NCI-H524 (cell line): ENCODE measurements around the gene IDI1.
"Not testable (repeated sequence)": the region's sequence is repeated elsewhere in the genome, so short reads cannot be mapped to it uniquely, and the experiment has no call there.

ENCODE experiments used
- DNase-seq, 2 experiments: peaks; one replicate each; lab custom pipeline; 2025; lab: John Stamatoyannopoulos, UW

IDI1 gene

DNA sequence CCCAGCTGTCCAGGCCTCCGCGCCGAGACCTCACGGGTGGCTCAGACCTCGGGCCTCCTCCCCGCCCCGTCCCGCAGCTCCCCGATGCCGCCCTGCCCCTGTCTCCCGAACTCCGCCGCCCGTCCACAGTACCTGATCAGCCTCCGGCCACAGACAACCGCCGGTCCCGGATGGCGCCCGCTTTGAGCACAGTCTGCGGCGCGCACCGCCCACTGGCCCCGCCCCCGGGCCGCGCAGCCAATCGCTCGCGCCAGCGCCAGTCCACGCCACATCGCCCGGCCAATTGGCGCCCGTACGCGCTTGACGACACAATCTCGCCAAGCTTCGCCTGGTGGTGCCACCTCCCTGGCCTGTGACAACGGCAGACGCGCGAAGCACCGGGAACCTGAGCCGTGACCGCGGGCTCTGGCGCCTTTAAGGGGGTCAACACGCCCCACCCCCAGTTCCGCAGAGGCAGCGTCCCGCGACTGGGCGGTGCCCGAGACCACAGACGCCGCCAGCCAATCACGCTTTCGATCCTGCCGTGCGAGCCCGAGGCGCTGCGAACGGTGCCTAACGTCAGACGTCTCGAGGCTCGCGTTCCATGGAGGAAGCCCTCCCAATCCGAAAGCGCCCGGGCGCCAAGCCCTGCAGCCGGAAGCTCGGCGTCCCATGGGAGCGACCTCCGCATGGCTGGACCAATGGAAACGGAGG is at the start of gene IDI1:
Gene IDI1, minus strand, starts transcription at position 388 of the 693 bp plus-strand sequence. Its CDS starts 116 bp downstream, at position 272.
- peak; percentile 78 to 93 for DNase-seq

DNA sequence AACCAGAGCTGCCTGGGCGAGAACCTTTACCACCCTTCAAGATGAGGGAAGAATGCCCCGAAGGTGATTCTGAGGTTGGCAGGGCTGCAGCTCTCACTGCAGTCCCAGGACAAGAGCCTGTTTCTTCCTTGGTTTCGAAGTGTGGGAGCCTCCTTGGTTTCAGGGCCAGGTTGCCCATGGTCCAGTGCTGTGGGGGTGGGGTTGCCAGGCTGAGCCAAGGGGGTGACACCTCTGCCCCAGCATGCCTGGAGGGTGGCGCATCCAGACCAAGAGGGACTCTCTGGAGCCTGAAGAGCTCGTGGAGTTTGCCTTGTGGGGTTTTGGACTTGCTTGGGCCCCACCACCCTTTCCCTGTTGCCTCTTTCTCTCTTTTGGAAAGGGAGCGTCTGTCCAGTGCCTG is 48.5 kb upstream of the IDI1 start:
- DNase-seq = no peak

DNA sequence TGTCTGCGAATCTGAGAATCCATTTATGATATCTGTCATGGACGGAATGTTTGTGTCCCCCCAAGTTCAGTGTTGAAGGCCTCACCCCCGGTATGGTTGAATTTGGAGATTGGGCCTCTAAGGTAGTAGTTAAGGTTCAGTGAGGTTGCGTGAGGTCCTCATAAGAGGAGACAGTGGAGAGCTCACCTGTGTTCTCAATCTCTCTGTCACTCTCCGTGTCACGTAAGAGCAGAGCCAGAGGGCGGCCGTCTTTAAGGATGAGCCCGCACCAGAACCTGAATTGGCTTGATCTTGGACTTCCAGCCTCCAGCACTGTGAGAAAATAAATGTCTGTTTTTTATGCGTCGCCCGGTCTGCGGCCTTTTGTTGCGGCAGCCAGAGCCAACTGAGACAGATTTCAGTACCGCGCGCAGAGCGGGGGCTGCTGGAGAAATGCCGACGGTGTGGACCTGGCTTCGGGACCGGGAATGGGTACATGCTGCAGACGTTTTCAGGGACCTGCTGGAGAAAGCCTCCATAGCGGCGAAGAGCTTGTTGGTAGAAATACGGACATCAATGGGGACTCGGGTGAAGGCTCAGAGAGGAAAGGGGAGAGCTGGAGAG is 47.5 kb upstream of the IDI1 start:
- DNase-seq = no peak

DNA sequence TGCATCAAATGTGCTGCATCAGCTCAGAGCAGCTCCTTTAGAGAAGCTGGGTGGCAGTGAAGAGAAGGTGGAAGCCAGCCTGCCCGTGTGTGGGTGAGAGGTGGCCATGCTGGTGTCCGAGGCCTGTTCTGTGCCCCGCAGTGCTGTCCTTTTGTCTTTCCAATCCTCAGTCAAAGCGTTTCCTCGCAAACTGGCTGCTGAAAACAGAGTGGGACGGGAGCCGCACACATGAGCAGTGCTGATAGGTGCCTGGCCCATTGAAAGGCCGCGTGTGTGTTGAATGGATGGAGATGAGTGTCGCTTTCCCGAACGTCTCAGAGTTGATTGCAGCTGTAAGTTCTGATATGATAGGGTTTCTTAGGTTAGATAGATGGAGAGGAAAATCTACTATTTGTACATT is 46.6 kb upstream of the IDI1 start:
- DNase-seq = no peak

DNA sequence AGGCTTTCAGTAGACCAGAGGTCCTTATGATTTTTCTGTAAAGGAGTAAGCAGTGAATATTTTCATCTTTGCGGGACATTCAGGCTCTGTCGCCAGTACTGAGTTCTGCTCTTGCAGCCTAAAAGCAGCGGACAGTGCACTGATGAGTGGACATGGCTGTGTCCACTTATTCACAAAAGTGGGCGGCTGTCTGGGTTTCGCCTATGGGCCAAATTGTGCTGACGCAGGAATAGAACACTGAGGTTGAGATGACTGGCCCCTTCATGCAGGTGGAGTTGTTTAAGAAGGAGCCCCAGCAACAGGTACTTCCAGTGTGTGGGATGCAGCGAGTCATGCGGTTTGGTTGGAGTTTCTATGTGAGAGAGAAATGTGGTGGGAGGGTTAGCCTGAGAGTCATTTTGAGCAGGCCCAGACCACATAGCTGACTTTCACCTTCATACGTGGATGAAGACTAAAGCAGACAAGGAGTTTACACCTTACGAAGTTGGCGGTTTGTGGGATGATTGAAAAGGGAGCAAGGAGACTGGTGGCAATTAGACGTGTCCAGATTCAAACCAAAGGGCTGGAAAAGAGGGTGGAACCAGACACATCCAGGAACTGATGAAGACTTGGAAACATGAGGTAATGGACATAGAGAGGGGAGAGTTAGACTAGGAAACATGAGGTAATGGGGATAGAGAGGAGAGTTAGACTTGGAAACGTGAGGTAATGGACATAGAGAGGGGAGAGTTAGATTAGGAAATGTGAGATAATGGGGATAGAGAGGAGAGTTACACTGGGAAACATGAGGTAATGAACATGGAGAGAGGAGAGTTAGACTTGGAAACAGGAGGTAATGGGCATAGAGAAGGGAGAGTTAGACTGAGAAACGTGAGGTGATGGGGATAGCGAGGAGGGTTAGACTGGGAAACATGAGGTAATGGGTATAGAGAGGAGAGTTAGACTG is 45.5 kb upstream of the IDI1 start:
- DNase-seq = no peak

DNA sequence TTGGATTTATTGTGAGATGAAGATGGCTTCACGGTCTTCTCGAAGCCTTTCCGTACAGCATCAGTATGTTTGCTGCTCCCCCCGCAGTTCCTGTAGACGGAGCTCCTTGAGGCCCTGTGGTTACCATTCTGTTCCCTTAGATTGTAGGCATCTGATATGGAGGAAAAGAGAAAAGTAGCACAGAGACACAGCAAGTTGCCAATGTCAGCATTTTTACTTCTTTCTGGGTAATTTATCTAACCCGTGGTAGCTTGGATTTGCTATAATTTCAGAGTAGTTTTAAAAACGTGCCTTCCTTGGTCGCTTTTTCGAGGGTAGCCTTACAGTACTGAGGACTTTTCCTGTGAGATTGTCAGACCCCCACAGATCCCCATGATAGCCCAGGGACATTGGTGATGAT is 44.8 kb upstream of the IDI1 start:
- no peak for DNase-seq

DNA sequence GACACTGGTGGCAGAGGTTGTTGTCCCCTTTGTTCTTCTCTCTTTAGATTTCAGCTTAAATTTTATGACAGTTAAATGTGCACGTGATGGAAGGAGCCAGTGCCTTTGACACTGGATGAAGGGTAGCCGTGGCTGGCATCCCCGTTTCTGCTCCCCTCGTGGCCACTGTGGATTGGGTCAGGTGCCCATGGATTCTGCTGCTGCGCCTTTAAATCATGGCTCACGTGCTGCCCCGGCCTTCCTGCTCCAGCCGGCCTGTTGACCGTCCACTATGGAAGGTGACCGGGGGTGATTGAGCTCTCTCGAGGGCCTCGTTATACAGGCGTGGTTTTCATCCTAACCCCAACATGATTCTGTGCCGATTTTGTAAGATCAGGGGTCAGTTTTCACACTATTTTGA is 41.8 kb upstream of the IDI1 start:
- no peak for DNase-seq

DNA sequence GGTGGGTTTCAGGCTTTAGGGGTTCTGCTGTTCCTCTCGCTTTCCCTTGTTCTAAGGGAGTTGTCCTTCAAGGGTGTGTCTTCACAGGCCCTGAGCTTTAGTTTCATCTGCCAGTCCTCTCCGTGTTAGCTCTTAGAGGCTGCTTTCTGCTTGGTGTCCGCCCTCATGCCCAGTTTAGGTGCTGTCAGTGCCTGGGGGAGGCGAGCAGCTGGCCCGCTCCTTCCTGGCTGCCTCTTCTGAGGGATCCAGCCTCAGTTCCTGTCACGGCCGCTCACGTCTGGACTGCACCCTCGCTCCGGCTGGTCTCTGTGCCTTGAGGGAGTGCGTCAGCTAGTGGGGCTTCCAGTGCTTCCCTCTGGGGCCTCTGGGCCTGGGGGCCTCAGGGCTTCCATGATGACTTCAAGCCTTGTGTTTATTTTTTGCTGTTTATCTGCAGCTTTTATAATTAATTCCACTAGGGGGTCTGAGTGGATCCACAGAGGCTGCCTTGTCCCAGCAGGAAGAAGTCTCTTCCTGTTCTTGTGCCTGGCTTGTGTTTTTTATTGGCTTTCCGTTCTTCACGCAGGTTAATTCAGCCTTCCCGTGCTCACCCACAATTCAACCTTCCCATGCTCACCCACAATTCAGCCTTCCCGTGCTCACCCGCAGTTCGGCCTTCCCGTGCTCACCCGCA is 40.2 kb upstream of the IDI1 start:
- DNase-seq = no peak

DNA sequence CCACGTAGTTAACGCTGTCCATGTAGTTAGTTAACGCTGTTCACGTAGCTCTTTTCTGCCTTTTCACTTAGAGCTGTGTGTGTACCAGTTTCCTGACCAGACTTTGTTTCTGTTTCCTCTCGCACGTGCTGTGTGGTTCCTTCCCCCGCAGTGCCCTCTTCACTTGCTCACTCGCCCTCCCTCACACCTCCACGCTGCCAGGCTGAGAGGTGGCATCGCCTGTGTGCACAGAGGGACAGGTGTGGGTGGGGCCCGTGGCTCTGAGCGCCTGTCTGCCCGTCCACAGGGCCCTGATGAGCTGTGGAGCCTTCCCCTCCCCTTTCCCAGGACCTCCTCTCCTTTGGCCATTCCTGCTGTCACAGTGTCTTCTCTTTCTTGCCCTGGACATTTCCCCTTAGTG is 37.9 kb upstream of the IDI1 start:
- no peak for DNase-seq

DNA sequence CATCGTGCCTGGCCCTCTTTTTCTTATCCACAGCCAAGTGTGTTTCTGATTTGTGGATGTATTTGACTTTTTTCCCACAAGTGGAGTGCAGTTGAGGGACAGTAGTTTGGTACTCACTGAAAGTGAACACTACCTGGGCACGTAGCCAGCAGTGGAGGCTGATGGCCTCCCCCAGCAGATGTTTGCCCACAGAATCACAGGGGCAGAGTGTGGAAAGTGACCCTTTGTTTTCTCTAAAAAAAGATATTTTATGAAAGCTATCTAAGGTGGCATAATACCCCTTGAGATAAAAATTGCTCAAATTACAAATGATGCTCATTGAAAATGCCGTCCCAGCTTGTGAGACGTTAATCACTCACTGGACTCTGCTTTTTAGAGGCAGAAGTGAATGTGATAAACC is 36.3 kb upstream of the IDI1 start:
- no peak for DNase-seq

DNA sequence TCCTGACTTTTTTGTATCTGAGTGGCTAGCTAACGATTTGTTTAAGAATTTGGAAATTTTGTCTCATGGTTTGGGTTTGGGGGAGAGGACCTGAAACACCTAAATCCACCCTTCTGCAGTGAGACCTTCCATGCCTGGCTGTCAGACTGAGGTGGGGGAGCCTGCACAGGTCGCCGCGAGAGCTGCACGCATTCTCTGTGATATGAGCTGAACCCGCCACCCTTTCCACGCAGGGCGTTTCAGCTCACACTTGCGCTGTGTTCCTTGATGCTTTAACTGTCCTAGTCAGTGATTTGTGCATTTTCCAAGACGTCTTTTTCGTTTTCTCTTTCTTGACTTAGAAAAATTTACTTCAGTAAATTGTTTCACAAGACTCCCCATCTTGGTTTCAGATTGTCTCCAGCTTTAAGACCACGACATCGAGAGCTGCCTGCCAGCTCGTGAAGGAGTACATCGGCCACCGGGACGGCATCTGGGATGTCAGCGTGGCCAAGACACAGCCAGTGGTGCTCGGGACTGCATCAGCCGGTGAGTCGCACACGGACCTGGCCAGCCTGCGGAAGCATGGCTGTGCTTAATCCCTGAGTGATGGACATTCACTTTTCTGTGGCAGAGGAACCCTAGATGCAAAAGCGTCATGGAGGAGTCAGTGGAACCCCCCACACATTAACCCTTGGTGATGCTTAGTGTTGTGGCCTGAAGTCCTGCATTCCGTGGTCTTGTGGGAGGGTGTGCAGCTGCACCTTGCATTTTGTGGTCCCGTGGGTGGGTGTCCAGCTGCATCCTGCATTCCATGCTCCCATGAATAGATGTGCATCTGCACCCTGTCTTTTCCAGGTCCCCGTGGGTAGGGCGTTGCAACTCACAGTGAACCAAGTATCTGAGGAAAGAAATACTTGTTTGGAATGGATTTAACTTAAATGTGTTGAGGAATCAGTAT is 35.4 kb upstream of the IDI1 start:
- DNase-seq = no peak

DNA sequence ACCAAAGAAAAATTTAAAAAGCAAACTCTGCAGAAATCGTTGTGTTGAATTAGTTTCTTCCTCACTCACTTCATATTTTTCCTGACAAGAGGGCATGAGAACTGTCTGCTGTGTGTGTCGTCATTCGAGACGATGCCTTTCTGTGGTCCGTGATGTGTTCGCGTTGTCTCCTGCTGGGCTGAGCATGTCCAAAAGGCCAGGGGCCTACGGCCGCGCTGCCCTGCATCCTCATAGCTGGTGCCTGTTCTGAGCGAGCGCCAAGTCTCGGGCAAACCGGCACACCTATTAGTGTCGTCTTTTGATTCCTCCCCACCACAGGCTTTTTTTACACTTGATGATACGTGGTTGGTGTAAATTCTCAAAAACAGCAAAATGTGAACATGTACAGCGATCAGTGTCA is 34.7 kb upstream of the IDI1 start:
- no peak for DNase-seq

DNA sequence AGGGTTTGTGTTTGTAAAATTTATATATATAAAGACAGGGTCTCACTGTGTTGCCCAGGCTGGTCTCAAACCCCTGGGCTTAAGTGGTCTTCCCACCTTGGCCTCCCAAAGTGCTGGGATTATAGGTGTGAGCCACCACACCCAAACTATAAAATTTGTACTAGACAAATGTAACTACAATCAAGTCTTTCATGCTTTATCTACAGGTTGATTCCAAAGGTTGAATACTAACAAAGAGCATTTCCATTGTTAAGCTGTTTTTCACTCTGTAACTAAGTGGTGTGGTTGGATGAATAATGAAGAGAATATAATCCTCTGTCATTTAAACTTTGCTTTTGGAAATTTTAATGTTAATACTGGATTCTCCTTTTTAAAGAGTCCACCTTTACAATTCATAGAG is 29.7 kb upstream of the IDI1 start:
- no peak for DNase-seq

DNA sequence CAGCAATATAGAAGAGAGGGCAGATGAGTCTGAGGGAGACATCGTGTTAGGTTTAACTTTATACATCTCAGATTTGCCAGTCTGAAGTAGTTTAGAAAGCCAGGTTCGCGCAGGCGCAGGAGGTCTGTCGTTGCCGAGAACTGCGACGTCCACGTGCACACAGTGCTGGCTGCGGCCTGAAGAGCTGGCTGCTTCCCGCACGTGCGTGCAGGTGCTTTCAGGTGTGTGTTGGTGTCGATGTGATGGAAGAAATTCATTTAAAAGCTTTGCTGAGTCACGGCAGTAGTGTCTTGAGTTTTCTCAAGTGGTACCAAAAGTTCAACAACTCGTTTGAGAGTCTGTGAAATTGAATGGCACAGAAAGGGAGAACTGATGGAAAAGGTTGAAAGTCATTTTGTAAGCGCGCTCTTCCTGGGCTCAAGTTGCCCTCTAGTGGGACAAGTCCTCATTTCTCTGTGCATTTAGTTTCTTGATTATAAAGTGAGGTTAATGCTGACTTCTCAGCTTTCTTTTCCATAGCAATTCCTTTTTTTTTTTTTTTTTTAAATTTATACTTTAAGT is 25.9 kb upstream of the IDI1 start:
- no peak for DNase-seq

DNA sequence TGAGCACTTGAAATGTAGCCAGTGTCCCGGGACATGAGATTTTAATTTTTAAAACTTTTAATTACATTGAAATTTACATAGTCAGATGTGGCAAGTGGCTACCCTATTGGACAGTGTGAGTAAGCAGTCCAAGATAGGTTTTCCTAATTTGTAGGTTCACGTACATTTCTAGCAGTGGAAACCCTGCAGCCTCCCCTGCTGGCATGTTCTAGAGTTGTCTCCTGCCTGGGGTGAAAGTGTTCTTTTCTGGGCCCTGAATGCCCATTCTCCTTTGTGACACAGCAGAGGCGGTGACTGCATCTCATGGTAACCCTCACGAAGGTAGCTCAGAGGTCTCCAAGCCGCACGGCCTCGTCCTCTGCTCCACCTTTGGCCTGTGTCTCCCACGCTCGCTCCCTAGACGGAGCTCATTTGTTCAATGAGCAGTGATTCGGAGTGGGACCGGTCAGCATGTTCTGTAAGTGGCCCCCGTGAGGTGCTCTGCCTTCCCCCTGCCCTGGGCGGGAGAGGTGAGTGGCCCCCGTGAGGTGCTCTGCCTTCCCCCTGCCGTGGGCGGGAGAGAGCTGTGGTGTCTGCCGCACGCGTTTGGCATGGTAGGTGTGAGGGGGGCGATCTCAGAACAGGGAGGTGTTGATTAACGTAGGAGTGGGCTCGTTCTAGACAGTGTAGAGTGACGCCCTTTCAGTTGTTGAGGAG is 25.3 kb upstream of the IDI1 start:
- no peak for DNase-seq

DNA sequence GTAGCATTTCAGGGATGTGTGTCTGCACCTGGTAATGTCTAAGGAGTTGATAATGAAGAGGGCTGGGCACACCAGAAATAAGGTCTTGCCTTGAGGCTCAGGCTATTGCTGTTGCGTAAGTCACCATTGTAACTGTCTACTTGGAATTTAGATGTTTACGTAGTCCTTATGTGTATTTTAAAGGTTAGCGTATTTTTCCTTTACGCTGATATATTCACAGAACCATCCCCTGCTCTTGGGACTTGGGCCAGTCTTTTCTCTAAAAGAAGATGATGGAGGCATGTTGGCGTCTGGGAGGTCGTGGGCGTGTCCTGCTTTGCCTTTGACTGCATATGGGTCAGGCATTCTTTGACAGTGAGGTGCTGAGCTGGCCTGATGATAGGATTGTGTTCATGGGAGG is 22.0 kb upstream of the IDI1 start:
- no peak for DNase-seq

DNA sequence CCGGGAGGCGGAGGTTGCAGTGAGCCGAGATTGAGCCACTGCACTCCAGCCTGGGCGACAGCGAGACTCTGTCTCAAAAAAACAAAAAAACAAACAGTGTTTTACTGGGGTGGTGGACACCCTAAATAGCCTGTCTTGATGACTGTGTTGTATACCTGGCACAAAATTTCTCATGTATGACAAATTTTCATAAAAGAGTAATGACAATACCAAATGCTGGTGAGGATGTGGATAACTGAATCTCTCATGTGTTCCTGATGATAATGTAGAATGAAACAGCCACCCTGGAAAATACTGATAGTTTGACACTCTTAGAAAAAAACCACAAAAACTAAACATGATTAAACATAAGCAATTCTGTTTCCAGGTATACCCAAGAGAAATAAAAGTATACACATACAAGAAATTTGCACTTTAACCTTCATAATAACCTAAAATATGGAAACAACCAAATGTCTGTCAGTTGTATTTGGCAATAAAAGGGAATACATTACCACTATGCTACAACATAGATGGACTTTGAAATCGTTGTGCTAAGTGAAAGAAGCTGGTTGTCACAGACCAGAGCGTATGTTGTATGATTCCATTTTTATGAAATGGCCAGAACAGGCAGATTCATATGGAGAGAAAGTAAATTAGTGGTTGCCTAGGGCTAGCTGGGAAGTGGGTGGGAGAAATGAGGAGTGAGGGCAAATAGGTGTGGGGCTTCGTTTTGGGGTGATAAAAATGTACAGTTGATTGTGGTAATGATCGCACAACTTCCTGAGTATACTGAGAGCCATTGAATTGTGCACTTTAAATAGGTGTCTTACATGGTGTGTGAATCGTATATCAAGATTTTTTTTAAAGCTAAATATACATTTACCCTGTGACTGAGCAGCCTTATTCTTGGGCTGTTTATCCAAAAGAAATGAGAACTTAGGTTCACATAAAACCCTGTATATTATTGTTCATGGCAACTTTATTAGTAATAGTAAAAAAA is 19.8 kb upstream of the IDI1 start:
- DNase-seq = no peak

DNA sequence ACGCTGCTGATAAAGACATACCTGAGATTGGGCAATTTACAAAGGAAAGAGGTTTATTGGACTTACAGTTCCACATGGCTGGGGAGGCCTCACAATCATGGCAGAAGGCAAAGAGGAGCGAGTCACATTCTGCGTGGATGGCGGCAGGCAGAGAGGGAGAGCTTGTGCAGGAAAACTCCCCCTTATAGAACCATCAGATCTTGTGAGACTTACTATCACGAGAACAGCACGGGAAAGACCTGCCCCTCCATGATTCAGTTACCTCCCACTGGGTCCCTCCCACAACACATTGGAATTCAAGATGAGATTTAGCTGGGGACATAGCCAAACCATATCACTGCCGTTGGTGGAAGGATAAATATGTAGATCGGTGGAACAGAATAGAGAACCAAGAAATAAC is 17.8 kb upstream of the IDI1 start:
- not testable (repeated sequence) for DNase-seq

DNA sequence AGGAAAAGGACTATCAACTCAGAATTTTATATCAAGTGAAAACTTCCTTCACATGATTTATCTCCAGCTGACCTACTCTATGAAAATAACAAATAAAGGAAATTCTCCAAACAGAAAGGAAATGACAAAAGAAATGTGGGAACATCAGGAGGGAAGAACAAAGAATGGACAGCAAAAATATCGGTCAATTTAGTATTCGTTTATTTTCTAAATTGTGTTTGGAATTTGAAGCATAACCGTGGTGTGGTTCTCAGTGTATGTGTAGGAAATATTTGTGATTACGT is 16.0 kb upstream of the IDI1 start:
- no peak for DNase-seq
